Caki2 (cell line): Measurements from ENCODE around the gene LMBR1. TPM values are rescaled to one million over a fixed set of nuclear protein-coding genes. Genes with fewer than 3 reads are reported as not detected.
A peak's percentile ranks its signal among the peaks of the same experiment; 100 is the strongest.
"Not testable (repeated sequence)": the region's sequence is repeated elsewhere in the genome, so short reads cannot be mapped to it uniquely, and the experiment has no call there.

Source experiments
- DNase-seq: peaks from one replicate; pipeline ENCODE4 v3.0.0-alpha.2; 2015; ENCODE audit warnings: low read depth
- in situ Hi-C: cut with HindIII; loops from 2 replicates; pipeline ENCODE4 v1.10.0; 2016; ENCODE audit warnings: low sequenced_read_pairs, low pct_unique_long_range_greater_than_20kb, mixed read lengths
- total RNA-seq: library from RNA; depleted of rRNA; stranded (reverse); fragments of >200 nt; shearing (Covaris generic); gene quantifications from 2 replicates; pipeline ENCODE4 v1.2.3, GENCODE V29; 2014; ENCODE audit warnings: low replicate concordance

The LMBR1 gene
- total RNA-seq, 1 experiment from 2014 or later: 78.3 TPM

DNA sequence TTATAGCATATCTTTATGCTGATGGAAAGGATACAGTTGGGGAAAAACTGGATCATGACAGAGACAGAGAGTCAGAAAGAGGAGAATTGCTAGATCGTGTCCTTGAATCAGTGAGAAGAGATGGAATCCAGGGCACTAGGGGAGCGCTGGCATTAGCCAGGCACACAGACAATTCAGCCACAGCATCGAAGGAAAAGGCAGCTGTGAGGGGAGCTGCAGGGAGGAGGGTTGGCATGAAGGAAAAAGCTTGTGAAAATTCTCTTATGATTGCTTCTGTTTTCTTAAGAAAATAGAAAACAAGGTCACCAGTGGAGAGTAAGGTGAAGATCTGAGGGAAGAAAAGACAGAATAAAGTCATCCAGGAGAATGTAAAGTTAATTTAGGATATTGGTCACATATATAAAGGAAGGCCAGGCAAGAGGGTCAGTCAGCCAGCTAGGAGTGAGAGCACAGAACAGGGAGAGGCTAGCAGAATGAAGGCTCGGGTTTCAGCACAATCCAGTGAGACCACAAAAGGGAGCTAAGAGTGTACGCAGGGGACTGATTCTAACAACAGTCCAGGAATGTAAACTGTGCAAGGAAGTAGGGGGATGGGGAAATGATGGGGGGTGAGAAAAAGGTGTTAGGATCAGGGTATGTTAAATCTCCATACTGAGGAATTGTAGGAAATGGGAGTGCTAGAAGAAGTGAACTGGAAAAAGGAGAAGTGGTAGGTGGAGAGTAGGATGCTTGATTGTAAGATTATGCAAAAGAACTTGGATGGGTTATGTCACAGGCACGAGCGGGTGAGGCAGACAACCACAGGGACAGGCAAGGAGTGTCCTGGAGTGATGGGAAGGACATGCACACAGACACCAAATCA lies 140.4 kb downstream of the LMBR1 start:
- no peak for DNase-seq
- in situ Hi-C loops: no loop called here

DNA sequence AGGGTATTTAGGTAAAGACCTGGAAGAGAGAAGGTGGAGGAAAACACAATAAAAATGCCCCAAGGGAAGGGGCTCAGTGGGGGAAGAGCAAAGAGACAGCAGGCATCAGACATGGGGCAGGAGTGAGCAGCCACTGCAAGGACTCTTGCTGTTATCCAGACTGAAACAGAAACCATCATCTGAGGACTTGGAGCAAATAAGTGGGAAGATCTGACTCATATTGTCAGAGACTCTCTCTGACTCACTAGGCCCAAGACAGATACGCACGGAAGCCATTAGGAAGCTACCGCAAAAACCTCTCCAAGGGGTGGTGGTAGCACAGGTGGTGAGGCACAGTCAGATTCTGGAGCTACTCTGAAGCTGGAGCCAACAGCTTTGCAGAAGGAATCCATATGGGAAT lies 141.7 kb downstream of the LMBR1 start:
- peak; percentile 41 for DNase-seq
- in situ Hi-C loops: no loop called here

DNA sequence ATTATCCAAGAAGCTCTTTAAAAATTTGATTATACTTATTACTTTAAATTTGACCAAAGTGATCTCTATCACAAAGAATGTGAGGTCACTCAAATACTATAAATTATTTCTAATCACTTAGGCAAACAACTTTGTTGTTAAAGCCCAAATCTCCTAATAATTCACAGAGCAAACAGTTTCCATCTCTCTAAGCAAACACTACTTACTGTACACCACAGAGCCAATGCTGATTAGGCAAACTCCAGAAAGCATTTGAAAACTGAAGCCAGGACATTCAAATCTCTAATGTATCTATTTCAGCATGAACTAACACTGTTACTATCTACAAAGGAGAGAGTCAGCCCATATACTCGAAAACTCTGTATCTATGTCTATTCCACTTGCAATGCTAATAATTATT lies 145.3 kb downstream of the LMBR1 start:
- in situ Hi-C loops: no loop called here
- DNase-seq: no peak

DNA sequence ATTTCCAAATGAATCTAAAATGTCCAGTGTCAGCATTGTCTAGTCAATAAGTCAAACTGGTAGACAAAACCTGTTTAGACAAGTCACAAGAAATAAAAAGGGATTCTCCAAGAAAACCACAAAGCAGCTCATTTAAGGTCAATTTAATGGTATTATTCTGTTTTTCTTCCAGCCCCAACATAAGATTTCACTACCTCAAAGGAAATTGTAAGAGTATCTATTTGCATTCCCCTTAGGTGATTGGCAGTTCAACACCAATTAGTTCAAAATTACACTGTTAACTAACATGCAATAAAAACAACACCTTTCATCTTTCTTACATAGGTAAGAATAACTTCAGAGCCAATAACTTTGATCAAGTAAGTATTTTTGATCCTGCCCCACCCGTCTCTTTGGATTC lies 146.1 kb downstream of the LMBR1 start:
- no peak for DNase-seq
- in situ Hi-C loops: no loop called here

DNA sequence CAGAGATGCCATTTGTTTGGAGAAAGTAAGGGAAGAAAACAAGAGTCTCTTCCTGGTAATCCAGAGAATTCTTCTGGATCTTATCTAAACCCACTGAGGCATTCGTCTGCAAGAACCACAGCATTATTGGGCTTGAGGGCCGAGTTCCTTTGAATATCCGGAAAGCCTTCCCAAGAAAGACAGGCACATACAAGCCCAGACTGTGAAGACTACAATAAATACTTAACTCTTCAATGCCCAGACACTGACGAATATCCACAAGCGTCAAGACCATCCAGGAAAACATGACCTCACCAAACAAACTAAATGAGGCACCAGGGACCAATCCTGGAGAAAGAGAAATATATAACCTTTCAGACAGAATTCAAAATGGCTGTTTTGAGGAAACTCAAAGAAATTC lies 153.4 kb downstream of the LMBR1 start:
- in situ Hi-C loops: no loop called here
- DNase-seq: no peak

DNA sequence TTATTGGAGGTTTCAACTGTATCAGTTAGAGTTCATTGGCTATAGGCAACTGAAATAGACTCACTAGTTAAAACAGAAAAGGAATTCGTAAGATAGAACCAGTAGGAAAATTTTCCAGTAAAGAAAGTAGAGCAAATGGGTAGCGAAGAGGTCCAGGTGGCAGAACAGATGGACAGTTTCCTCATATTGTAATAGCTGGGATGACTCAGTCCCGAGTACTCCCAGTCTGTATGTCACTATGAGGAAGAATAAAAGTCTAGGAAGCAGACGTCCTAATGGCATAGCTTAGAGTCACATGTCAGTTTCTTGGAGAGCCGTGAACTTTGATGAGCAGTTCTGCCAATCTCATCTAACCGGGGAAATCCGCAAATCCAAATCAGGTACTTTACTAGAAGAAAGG lies 157.1 kb downstream of the LMBR1 start:
- DNase-seq: peak; percentile 16
- in situ Hi-C loops: no loop called here

DNA sequence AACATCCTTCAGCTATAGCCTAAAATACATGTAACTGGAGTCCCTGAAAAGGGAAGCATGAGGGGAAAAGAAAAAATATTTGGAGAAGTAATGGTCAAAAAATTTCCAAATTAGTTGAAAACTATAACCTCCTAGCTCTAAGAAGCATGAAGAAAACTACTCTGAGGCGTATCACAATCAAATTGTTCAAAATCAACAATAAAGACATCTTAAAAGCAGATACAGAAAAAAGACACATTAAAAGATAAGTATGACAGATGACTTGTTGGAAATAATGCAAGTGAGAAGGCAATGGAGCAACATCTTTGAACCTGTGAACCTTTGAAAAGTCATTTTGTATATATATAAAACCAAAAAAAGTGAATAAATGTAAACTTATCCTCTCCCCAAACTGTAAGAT lies 159.3 kb downstream of the LMBR1 start:
- DNase-seq: no peak
- in situ Hi-C loops: no loop called here

- DNase-seq: no peak
- in situ Hi-C loops: no loop called here
Observed at GRCh38 chr7:156732091-156732625, 160.8 kb downstream of the LMBR1 start.

GRCh38 chr7:156731651-156732050 lies 161.3 kb downstream of the LMBR1 start:
- DNase-seq: no peak
- in situ Hi-C loops: no loop called here

GRCh38 chr7:156725936-156726335 lies 167.0 kb downstream of the LMBR1 start:
- in situ Hi-C loops: no loop called here

DNA sequence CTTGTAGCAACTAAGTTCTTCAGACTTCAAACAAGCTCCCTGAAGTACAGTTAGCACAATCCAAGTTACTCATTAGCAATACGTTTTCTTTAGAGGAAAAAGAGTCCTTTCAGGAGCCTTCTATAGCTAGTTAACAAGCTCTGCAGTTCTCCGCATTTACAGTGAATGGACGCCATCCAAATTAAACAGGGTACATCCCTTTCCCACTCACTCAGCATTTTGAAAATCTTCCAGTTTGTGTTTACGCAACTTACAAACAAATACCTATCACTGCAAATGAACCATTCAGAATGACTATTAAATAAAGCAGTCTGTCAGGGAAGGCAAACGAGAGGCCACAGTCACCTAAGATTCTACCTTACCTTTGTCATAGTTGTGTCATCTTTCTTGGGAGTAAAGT lies 167.9 kb downstream of the LMBR1 start:
- no peak for DNase-seq
- in situ Hi-C loops: no loop called here

More at GRCh38 chr7:156725936-156726335, 167.0 kb downstream of the LMBR1 start:
- no peak for DNase-seq

- no peak for DNase-seq
- in situ Hi-C loops: no loop called here
Observed at GRCh38 chr7:156722043-156722826, 170.7 kb downstream of the LMBR1 start.

GRCh38 chr7:156703773-156704482 lies 189.1 kb downstream of the LMBR1 start:
- in situ Hi-C loops: no loop called here
- DNase-seq: no peak

DNA sequence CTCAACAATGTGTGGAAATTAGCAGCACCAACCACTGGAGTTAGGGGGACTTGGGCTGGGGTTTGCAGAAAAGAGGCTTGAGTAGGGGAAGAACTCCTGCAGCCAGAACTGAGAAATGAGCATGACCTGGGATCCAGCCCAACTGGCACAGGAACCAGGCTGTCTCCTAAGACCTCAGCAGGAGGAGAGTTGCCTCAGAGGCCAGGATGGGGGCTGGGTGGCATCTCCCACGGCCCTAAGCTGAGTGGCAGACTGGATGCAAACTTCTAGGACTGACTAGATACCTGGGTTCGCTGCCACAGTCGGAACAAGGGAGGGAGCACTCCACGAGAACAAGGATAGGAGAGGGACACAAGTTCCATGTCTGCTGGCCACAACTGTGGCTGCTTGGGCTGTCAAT lies 189.8 kb downstream of the LMBR1 start:
- no peak for DNase-seq
- in situ Hi-C loops: no loop called here

- no peak for DNase-seq
- in situ Hi-C loops: no loop called here
Observed at GRCh38 chr7:156702399-156702798, 190.6 kb downstream of the LMBR1 start.

GRCh38 chr7:156701787-156702186 lies 191.2 kb downstream of the LMBR1 start:
- in situ Hi-C loops, DNase-seq: not testable (repeated sequence)

DNA sequence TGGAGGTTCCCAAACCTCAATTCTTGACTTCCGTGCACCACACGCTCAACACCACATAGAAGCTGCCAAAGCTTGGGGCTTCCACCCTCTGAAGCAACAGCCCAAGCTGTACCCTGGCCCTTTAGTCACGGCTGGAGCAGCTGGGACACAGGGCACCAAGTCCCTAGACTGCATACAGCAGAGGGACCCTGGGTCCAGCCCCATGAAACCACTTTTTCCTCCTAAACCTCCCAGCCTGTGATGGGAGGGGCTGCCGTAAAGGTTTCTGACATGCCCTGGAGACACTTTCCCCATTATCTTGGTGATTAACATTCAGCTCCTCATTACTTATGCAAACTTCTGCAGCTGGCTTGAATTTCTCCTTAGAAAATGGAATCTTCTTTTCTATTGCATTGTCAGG lies 194.5 kb downstream of the LMBR1 start:
- in situ Hi-C loops, DNase-seq: not testable (repeated sequence)

GRCh38 chr7:156697283-156697682 lies 195.7 kb downstream of the LMBR1 start:
- in situ Hi-C loops: not testable (repeated sequence)
- DNase-seq: peak; percentile 6

GRCh38 chr7:156693627-156694026 lies 199.4 kb downstream of the LMBR1 start:
- in situ Hi-C loops: no loop called here

More at GRCh38 chr7:156693627-156694026, 199.4 kb downstream of the LMBR1 start:
- no peak for DNase-seq
